DMS53 (cell line): ENCODE data around the gene GOLGB1.
A peak's percentile ranks its signal among the peaks of the same experiment; 100 is the strongest.
"Not testable (repeated sequence)": the region's sequence is repeated elsewhere in the genome, so short reads cannot be mapped to it uniquely, and the experiment has no call there.

Source experiments
- DNase-seq: peaks from one replicate; lab custom pipeline; 2025; lab: John Stamatoyannopoulos, UW

Gene GOLGB1

DNA sequence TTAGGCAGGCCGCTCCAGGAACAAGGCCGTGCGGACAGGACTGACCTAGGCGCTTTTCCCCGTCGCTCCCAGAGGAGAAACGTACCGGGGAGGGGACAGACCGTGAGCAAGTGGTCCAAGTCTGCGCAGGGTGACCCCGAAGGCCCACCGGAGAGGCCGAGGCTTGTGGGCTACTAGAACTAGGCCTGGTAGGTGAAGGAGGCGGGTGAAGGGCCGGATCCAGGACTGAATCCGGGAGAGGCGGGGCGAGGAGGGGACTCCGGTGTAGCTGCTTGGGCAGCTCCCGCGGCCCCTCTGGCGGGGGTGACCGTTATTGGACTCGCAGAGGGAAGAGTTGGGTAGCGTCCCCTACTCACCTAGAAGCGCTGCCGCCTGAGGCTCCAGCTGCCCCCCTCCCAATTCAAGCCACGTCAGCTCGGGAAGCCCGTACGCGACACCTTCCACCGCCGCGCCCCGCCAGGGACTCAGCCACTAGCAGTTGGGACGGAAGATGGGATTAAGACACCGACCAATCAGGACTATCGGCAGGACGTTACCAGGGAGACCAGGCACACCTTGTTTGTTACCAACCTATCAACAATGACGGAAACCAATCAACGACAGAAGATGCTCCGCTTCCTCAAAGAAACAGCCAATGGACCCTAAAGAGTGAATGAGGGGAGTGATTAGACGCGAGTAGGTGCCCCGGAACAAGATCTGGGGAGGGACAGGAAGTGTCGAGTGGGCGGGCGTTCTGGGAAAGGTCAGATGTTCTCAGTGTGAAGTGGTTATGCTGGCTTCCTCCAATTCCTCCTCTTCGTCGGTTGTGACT is at the start of gene GOLGB1:
GOLGB1 (minus strand) TSS at position 466 of the 811 bp plus-strand sequence. CDS start 18,770 bp downstream, outside the sequence.
- peak; percentile 99 for DNase-seq

DNA sequence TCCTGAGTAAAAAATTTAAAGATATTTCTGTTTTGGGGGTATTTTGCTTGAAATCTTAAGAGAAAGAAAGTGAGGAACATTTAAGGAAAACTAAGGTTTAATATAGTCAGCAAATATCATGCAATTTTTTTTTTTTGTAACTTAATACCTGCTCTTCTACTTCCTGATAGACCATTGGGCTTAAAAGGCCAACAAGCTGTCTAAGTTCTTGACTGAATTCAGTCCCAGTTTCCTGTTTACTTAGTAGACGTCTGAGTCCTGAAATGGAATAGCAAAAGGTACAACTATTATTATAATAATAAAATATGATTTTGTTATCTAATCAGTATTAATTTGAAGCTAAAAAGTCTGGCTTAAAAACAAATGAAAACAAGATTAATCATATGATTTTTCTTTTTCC is 47.4 kb upstream of the GOLGB1 start:
- peak; percentile 63 for DNase-seq

DNA sequence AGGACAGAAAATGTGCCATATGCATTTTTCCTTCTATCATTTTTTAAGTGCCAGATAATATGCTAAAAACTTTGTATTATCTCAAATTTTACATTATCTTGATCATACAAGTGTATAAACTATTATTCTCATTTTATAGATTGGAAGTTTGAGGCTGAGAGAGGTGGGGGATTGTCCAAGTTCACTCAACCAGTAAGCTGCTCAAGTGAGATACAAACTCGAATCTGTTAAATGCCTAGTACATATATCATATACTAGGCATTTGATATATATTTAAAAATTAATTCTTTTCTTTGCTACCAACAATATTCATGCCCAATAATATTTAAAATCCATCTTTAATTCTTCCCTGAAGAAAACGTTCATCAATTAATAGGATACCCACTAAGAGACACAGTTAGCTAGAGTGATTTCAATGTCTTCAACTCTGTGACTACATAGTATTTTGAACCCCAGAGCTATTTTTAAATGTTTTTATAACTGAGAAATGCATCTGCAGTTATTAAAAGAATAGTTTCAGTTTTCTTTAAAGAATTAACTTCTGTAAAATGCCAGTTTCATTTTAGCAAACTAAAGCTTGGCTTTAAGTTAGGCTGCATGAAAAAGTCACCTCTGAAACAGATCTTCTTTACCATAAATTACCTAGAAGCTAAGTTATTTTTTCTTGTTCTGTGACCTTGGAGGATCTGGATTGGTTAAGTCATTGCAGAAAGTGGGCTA is 44.9 kb upstream of the GOLGB1 start:
- DNase-seq, result no peak

- DNase-seq, result no peak
These were observed 43.5 kb upstream of the GOLGB1 start for GRCh38 chr3:121793078-121793477.

DNA sequence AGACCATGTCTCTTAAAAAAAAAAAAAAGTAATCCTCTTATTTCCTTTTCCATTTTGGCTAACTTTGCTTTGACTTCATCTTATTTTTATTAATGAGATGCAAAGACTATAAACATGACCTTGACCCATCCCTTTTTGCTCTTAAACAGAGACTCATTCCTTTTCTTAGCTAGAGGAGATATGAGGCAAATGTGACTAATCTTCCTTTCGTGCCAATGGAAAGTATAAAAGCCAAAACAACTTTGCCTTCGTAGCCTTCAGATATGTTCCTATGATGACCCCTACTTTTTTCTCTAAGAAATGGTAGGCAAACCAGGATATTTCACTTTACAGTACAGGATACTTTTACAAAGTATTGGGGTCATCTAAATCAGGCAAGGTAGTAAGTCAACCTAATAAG is 36.9 kb upstream of the GOLGB1 start:
- DNase-seq, result no peak

- DNase-seq, result not testable (repeated sequence)
These were observed 33.2 kb upstream of the GOLGB1 start for GRCh38 chr3:121782784-121783183.

GRCh38 chr3:121781611-121782010 is 32.1 kb upstream of the GOLGB1 start:
- no peak for DNase-seq

- DNase-seq, result not testable (repeated sequence)
These were observed 25.6 kb upstream of the GOLGB1 start for GRCh38 chr3:121775095-121775494.

- DNase-seq, result no peak
These were observed 19.7 kb upstream of the GOLGB1 start for GRCh38 chr3:121769246-121769645.

GRCh38 chr3:121768452-121768851 is 18.9 kb upstream of the GOLGB1 start:
- DNase-seq, result no peak

DNA sequence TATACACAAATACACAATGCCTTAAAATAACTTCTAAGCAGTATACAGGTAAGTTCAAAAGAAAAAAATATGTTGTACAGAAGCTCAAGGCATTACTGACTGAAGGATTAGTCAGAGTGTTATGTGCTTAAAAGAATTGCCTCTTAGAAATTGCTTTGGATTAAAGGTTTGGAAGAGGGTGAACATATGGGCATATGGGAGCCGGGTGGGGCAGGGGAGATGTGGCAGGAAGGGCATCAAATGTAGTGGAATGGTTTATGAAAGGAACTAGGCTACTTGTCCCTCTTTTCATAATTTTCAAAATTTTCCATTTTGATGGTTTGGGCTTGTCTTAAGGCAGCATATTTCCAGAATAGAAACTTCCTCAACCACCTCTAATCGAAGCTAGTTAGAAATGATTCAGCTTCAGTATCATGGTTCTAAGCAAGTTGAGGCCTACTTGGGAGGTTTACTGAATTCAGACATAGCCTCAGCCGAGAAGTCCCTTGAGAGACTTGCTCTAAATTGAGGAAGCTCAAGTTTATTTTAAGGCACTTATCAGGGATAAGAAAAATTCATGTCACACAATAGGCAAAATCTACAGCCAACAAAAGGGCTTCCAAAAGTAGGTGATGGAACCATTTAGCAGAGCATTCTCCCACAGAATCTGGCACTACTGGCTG is 10.1 kb upstream of the GOLGB1 start:
- no peak for DNase-seq

DNA sequence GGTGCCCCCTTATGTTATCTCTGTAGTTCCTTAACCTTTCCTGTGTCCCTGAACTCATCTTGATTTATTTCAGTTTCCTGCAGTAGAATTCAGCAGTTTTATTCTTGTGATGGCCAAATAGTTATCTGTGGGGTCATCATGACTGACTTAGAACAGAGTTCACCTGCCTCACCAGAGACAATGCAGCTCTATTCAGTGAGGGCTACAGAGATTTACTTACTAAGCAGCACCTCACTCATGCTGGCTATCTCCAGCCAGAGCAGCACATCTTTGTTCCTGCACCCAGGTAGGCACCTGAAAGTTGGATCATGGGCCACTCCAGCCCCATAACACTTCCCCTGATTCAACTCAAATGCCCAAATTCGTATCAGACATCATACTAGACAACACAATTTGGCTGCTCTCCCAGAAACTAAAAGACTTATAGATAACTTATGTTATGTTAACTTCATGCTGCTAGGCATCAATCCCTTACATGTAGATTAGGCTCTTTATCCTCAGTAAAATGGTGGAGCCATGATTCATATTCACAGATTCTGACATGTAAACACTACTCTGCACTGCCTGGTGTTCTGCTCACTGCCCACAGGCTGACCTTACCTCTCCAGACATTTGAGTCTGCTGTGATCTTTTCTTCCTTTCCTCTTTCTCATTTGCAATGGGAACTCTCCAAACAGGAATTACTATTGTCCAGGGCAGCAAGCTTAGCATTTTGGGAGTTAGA is 9.3 kb upstream of the GOLGB1 start:
- DNase-seq, result no peak

- DNase-seq, result no peak
These were observed 8.4 kb upstream of the GOLGB1 start for GRCh38 chr3:121757812-121758545.

DNA sequence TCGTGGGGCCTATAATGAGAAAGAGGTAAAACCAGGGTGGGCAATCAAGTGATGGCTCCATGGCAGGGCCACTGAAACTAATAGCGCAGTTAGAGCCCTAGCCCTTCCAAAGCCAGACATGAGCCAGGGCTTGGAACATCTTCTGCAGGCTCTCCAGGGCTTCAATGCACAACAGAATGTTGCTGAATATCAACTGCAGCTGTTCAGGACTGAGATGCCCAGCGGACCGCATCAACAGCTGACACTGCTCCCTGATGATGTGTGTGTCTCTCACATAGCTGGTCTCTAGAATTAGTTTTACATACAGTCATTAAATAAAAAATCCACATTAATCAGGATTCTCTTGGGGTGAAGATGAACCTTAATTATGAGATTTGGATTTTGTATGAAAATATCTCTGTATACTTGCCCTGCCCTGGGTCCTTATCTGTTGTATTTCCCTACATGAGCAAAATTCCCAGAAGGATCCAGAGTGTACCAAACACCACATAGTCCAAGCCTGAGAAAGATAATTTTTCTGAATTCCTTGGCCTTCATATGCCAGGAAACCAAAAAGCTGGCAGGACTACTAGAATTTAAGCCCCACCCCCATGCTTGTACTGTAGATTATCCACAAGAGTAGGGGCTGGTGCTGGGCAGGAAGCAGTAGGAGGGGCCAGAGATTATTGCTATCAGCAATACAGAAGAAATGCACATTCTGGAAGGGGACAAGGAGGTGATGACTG is 7.7 kb upstream of the GOLGB1 start:
- DNase-seq, result peak; percentile 46

- DNase-seq, result no peak
These were observed 3.2 kb upstream of the GOLGB1 start for GRCh38 chr3:121752772-121753171.

- DNase-seq, result no peak
These were observed 2.7 kb upstream of the GOLGB1 start for GRCh38 chr3:121752261-121752660.

DNA sequence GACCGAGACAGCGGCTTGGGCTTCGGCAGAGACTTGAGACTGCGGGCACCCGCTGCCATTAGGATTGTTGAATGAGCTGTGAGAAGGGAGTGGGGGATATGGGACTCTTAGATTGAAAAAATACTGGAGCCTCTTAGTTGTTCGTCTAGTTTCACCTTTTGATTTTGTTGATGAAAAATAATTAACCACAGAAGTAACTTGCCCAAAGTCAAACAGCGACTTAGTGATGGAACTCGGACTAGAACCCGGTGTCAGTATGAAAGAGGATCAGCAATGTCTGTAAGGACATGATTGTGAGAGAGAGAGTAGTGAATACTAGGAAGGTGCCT is 510 bp upstream of the GOLGB1 start:
- peak; percentile 24 for DNase-seq

DNA sequence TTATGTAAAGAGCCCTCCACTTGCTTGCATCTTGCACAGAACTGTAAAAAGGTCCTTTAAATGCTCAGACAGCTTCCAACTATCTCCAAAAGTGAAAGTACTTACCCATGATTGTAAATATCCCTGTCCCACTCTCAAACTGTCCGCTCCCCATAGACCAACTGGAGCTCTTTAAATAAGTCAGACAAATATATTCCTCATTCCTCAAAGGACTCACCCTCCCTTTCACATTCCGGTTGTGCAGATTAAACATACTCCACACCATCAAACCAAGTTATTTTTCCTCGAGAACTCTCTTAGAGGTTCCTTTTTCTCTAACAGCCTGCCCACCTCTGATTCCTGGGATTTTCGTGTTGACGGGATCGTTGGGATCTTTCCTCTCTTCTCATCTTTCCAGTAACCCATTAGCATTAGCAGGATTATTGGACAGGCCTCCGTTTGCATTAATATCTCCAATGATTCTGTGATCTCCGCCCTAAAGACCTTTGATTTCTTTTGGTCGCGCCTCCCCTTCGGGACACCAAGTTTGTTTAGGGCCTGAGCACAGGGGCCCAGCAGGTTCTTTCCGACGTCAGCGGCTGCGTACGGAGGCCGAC is 763 bp downstream of the GOLGB1 start:
- peak; percentile 42 for DNase-seq

- no peak for DNase-seq
These were observed 1.6 kb downstream of the GOLGB1 start for GRCh38 chr3:121747976-121748375.

GRCh38 chr3:121743106-121743505 is 6.4 kb downstream of the GOLGB1 start:
- DNase-seq, result not testable (repeated sequence)
